Measurements from ENCODE around the gene GPATCH3.
A peak's percentile ranks its signal among the peaks of the same experiment; 100 is the strongest.
"Not testable (repeated sequence)": the region's sequence is repeated elsewhere in the genome, so short reads cannot be mapped to it uniquely, and the experiment has no call there.

Gene GPATCH3

GRCh38 chr1:26913389-26913753, 13.1 kb upstream of the GPATCH3 start:
- DNase-seq (ENCODE audit: extremely low read depth in 1 of 2, low read depth in 1 of 2), result no peak

- DNase-seq (ENCODE audit: extremely low read depth in 1 of 2, low read depth in 1 of 2), result no peak
Observed at GRCh38 chr1:26912147-26912490, 11.9 kb upstream of the GPATCH3 start.

GRCh38 chr1:26911399-26912146, 11.3 kb upstream of the GPATCH3 start:
- no peak for DNase-seq (ENCODE audit: extremely low read depth in 1 of 2, low read depth in 1 of 2)

- no peak for DNase-seq (ENCODE audit: extremely low read depth in 1 of 2, low read depth in 1 of 2)
Observed at GRCh38 chr1:26910343-26911160, 10.3 kb upstream of the GPATCH3 start.

GRCh38 chr1:26909951-26910342, 9.7 kb upstream of the GPATCH3 start:
- DNase-seq (ENCODE audit: extremely low read depth in 1 of 2, low read depth in 1 of 2), result no peak

GRCh38 chr1:26907071-26907917, 7.0 kb upstream of the GPATCH3 start:
- DNase-seq (ENCODE audit: extremely low read depth in 1 of 2, low read depth in 1 of 2), result no peak

- DNase-seq (ENCODE audit: extremely low read depth in 1 of 2, low read depth in 1 of 2), result no peak
Observed at GRCh38 chr1:26900815-26901511, 696 bp upstream of the GPATCH3 start.

GRCh38 chr1:26897351-26897750, 2.9 kb downstream of the GPATCH3 start:
- DNase-seq (ENCODE audit: extremely low read depth in 1 of 2, low read depth in 1 of 2), result no peak

- no peak for DNase-seq (ENCODE audit: extremely low read depth in 1 of 2, low read depth in 1 of 2)
Observed at GRCh38 chr1:26894263-26894662, 6.0 kb downstream of the GPATCH3 start.

GRCh38 chr1:26890467-26890796, 9.8 kb downstream of the GPATCH3 start:
- no peak for DNase-seq (ENCODE audit: extremely low read depth in 1 of 2, low read depth in 1 of 2)

GRCh38 chr1:26889551-26890466, 10.5 kb downstream of the GPATCH3 start, which contains the start of gene GPN2:
Gene GPN2 (minus strand): TSS chr1:26890283. CDS start chr1:26890096, 187 bp downstream.
- peak; percentile 27 to 67 for DNase-seq (ENCODE audit: extremely low read depth in 1 of 2, low read depth in 1 of 2)

GRCh38 chr1:26888231-26888630, 12.0 kb downstream of the GPATCH3 start:
- DNase-seq (ENCODE audit: extremely low read depth in 1 of 2, low read depth in 1 of 2), result no peak

GRCh38 chr1:26887125-26887524, 13.1 kb downstream of the GPATCH3 start:
- DNase-seq (ENCODE audit: extremely low read depth in 1 of 2, low read depth in 1 of 2), result no peak

- DNase-seq (ENCODE audit: extremely low read depth in 1 of 2, low read depth in 1 of 2), result no peak
Observed at GRCh38 chr1:26882696-26883463, 17.4 kb downstream of the GPATCH3 start.

- DNase-seq (ENCODE audit: extremely low read depth in 1 of 2, low read depth in 1 of 2), result not testable (repeated sequence)
Observed at GRCh38 chr1:26881611-26882010, 18.7 kb downstream of the GPATCH3 start.

- no peak for DNase-seq (ENCODE audit: extremely low read depth in 1 of 2, low read depth in 1 of 2)
Observed at GRCh38 chr1:26879793-26880192, 20.5 kb downstream of the GPATCH3 start.

GRCh38 chr1:26877326-26877725, 22.9 kb downstream of the GPATCH3 start:
- no peak for DNase-seq (ENCODE audit: extremely low read depth in 1 of 2, low read depth in 1 of 2)

- DNase-seq (ENCODE audit: extremely low read depth in 1 of 2, low read depth in 1 of 2), result no peak
Observed at GRCh38 chr1:26874896-26875295, 25.4 kb downstream of the GPATCH3 start.

- not testable (repeated sequence) for DNase-seq (ENCODE audit: extremely low read depth in 1 of 2, low read depth in 1 of 2)
Observed at GRCh38 chr1:26873097-26873496, 27.2 kb downstream of the GPATCH3 start.

Data from activated CD8-positive, alpha-beta memory T cell treated with anti-CD3 and anti-CD28 coated beads for 1 hour (primary cell).